Stimulated activated CD8-positive, alpha-beta memory T cell treated with anti-CD3 and anti-CD28 coated beads, Interleukin-12 subunit alpha, Interleukin-12 subunit beta, amount 100 ng/mL, for 4 hours (primary cell): Measurements from ENCODE around the gene SLC38A11.

Experiments
- DNase-seq: peaks from one replicate; pipeline ENCODE4 v3.0.0-alpha.2; 2020; ENCODE audit warnings: low read depth

SLC38A11 gene

DNA sequence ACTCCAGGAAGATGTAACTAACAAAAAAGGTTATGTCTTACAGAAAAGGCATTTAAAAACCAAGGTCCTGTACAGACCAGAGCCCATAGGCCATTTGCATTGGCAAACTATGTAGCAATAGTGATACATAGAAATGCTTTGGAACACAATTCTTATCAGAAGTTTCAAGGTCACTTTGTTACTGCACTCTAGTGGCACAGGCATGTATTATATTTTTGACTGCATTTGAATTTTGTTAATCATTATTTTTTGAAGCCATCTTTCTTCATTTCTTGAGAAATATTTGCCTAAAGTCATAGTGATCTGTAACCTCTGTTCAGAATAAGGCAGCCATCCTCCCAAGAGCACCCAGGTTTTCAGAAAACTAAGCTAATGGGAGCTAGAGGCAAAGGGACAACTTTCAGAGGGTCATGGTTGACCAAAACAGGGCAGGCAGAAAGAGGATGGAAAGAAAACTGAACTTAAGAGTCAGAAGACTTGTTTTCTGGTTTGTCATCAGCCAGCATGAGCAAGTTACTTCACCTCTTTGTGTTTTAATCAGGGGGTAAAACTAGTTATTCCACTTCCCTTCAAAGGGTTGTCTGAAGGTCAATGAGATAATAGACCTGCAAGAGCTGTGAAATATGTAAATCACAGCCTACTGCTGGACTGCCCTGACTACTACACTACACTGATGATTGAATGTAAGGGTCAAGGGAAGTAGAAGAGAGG, 41.5 kb downstream of the SLC38A11 start:
- no peak for DNase-seq

DNA sequence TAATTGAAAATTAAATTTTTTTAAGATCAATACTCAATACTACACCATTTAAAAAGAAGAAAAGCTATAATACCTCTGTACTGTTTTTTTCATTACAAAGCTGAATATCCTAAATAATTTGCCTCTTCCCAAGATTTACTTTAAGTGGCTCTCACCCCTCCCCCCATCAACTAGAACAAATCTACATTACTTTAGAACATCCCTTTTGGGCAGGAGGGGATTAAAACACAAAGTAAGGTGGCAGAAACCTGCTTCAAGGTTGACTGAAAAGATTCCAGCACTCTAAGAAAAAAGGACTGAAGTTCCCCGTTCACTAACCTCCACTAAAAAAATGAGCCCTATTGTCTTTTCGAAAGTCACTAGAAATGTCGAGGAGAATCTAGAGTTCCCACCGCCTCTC, 42.3 kb downstream of the SLC38A11 start:
- DNase-seq = no peak

DNA sequence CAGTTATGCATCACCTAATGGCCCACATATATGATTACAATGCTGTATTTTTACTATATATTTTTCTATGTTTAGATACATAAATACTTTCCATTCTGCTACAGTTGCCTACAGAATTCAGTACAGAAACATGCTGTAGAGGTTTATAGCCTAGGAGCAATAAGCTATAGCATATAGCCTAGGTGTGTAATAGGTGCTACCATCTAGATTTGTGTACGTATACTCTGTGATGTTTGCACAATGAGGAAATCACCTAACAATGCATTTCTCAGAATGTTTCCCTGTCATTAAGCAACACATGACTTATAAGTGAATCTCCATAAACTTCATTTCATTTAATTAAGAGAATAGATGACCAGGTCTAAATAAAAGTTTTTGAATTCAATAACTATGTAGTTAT, 43.5 kb downstream of the SLC38A11 start:
- DNase-seq = no peak

DNA sequence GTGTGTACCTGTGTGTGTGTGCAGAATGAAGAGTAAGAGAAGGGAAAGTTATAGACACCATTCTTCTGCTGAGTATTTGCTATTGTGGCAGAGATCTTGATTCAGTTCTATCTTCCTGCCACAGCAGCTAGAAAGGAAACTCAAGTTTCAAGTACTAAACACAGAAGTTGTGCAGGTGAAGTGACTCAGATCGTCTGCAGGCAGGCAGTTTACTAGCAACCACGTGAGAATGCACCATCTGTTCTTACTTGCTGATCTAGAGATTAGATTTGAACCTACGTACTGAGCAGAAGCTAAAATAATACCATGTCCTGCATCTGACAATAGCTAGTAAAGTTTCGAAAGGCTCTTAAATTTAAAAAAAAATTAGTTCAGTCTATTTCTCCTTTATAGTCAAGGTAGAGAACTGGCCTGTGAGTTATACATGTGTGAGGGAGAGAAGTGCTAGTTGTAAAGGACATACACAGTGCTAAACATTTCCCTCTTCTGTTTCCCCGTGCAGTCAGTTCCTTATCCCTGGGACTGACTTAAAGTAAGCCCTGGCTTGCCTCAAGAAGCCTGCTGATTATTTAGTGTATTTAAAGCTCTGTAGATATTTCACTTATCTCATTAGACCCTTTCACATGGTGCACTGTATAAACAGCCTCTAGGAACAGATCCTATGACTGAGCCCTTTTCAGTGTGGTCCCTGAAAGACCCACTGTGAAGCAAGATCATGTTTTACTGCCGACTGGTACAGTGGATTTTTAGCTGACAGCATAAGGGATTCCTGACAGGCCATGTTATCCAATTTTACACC, 45.0 kb downstream of the SLC38A11 start:
- no peak for DNase-seq

DNA sequence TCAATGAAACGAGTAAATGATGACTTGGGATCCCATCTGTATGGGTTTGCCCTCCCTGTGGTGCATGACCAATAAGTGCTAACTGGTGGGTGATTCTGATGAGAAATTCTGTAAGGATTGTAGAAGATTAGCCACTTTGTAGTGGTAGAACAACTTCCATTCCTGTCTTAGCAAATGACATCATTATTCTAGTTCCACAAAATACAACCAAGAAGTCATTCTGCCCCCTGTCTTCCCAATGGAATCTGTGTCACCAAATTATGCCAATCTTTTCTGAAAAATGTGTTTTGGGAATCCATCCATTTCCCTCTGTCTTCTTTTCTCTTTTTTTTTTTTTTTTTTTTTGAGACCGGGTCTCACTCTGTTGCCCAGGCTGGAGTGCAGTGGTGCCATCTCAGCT, 48.4 kb downstream of the SLC38A11 start:
- DNase-seq = no peak

DNA sequence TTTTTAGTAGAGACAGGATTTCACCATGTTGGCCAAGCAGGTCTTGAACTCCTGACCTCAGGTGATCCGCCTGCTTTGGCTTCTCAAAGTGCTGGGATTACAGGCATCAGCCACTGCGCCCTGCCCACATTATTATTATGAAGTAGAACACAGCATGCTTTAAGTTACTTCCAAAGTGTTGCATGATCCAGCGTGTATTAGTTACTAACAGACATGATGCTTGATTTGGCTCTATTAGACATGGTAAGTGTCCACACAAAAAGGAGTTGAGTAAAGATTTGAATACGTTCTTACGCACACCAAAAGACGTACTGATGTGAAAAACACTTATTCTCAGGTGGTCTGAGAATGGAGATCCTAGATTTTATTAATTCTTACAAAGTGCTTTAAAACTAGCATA, 50.0 kb downstream of the SLC38A11 start:
- DNase-seq = no peak

DNA sequence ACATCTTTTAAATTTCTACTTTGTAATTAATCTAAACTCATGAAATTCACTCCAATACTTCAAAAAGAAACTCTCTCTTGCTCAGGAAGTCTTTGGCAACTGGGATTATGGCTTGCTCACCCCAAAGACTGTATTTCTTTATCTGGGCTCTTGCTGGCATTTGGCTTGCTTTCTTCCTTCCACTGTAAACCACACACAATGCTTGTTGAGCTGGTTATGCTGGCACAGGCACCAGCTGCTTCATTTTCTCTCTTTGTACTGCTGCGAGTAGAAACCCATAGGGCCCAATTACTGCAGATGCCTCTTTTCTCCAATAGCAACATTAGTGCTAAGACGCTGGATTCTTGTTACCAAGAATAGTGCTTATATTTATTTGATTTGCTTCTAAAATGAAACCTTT, 51.4 kb downstream of the SLC38A11 start:
- DNase-seq = no peak

DNA sequence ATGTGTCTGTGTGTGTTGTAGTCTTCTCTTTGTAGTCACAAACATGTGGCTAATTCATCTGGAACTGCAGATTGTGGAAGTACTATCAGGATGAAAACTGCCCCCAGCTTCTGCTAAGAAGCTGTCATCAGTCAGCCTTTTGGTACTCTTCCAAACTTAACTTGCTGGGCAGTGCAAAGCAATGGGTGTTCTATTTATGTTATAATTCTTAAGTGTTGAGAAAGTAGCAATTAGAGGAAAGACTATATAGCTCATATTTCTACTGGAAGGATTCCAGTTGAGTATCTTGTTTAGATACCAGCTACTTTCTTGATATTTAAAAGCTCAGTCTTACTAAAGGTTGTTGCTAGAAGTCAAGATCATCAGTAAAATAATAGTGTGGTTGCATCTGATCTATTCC, 52.1 kb downstream of the SLC38A11 start:
- no peak for DNase-seq

DNA sequence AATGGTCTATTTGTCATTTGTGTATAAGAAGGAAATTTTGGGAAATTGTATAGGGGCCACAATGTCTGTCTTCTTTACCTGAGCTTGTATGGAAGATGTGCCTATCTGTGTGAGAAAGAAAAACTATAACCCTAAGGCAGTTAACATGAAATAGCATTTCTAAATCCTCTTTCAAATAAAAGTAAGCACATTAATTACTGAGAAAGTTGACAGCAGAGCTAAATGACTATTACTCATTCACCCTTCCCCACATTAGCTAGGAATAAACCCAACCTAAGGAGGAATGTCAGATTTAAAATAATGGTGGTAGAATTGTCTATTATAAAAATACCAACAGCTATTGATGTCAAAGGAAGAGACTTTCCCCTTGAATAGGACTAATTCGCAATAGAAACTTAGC, 56.2 kb downstream of the SLC38A11 start:
- DNase-seq = no peak

DNA sequence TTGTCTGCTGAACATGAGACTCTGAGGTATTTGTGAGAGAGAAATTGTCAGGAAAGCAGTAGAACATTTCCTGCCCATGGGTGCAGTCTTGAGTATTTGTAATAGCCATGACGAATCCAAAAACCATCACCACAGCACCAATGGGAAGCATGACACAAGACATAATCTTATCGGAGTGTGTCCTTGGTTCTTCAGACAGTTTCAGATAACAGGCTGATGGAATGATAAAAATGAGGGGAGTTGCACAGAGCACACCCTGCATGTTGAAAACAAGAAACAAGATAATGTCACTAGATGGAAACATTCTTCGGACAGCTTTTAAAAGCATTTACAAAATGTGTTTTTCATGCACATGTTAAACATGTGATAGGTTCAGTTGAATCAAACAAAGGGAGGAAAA, 56.9 kb downstream of the SLC38A11 start:
- DNase-seq = no peak

DNA sequence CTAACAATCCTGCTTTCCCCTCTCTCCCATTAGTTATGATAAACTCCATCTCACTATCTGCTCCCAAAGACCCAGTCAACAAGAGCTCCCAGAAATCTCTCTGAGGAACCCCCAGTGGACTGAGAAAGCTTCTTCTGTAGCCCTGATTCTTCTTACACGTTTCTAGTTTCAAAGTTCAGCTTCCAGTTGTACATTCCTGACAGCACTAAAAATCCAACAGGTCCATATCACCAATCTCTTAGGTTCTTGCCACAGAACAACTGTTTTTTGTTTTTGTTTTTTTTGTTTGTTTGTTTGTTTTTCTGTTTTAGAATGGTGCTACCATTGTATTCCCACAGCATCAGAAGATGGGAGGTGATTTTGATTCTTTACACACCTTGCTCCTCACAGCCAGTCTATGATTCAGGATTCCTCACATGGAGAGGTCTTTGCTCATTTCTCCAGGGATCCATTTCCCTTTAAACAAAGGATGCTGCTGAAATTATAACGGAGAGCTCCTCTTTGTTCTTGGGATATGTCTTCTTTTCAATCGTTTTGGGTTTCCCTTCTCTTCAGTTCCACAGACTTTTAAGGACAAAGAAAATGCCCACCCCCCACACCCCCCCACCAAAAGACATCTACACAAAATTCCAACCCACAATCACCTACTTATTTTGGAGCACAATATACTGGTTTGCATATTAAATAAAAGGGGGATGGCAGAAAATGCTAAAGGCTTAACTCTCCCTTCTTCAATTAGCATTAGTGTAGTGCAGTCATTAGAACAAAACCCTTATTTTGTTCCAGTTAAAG, 57.7 kb downstream of the SLC38A11 start:
- DNase-seq = no peak

DNA sequence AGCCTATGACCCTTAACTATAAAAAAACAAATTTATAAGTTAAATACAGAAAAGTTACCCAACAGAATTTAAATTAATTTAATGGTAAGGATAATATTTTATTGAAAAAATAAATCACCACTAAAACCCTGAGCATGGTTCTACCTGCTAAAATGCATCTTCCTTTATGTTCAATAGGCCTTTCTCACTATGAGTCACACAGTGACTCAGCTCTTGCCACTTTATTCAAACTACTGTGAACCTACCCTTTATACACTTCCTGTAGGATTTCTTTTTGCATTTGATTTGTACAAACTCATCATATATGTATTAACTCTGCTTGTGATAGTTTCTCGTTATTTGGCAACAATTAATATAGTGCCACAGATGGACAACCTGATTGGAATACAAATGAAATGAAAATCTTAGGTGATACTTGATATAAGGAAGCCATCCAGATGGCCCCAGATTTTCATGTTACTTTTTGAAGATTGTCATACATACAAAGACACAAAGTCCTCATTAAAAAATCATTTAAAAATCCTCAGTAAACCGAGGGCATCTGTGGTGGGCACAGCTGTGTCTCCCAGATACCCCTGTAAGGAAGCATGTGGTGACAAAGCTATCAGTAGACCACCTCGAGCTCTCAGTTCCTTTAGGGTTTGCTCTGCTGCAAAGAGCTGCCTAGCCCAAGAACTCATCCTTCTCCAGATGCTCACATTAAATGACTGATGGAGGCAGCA, 58.5 kb downstream of the SLC38A11 start:
- no peak for DNase-seq

DNA sequence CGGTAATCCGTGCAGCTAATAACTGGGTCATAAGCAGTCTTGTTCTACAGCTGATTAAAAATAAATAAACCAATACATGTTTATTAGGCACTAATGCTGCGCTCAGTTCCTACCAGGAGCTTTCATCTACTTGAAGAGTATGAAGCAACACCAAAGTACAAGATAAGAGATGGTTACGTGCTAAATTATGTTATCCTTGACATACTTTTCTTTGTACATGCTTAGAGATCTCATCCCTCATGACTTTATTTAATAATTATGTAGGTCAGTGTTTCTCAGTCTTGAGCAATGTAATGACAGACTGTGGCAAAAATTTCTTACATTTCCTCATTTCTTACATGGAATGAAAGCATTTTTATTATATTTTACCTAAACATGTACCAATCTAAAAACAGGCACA, 59.1 kb downstream of the SLC38A11 start:
- DNase-seq = no peak

DNA sequence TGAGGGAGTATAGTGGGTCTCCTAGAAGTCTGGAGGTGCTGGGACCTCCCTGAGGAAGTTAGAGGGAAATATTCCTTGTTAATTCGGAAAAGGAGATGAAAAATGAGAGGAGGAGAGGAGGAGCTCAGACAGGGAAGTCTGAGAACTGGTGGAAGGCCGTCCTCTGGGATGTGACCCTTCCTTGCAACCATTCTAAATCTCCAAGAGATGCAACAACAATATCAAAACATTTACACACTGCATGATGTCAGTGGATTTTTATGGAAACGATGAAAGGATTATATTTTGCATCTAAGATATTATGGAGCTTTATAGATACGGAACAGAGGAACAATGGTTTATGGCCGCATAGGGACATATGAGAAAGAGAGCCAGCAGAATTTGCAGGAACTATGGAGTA, 63.9 kb downstream of the SLC38A11 start:
- no peak for DNase-seq

DNA sequence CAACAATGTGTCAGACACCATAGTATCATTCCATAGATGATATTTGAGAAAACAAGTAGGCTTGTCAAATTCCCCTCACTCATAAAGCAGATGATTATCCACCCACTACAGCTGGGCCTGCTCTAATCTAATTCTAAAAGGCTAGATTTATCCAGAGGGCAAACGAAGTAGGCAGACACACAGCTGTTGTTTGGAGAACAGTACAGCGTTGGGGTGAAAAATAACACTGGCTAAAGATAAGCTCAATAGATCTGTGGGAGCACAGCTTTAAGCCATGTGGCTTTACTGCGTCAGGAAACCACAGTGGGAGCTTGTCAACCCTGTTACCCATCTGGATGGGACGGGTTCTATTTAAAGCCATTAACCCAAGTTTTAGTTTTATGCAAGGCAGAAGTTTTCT, 64.8 kb downstream of the SLC38A11 start:
- no peak for DNase-seq

DNA sequence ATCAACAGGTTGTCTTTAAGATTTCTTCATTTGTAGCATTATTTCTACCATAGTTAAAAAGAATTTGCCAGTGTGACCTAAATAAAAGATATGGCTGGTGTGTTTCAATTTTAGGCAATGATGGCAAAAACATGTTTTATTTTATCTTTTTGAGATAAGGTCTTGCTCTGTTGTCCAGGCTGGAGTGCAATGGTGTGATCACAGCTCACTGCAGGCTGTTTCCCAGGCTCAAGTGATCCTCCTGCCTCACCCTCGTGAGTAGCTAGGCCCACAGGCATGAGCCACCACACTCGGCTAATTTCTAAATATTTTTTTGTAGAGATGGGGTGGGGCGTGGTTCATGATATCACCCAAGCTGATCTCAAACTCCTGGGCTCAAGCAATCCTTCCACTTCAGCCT, 66.7 kb downstream of the SLC38A11 start:
- no peak for DNase-seq

DNA sequence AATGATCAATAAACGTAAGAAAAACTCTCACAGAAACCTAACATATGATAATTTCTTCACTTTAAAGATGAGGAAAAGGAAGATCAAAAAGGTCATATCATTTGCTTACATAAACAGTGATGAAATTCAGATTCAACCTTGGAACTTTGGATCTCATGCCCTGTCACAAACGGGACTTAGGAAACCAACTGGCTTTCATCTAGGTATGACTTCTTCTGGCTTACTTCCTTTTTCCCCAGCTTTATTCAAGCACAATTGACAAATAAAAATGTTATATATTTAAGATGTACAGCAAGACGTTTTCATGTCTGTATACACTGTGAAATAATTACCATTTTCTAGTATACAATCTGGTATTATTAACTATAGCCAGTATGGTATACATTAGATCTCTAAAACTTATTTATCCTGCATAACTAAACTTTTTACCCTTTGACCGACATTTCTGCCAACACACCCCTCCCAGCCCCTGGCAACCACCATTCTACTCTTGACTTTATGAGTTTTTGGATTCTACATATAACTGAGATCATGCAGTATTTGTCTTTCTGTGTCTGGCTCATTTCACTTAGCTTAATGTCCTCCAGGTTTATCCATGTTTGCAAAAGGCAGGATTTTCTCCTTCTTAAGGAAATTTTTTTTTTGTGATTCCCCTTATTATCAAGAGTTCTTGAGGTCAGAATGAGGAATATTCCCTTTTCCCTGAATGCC, 67.7 kb downstream of the SLC38A11 start:
- DNase-seq = no peak

DNA sequence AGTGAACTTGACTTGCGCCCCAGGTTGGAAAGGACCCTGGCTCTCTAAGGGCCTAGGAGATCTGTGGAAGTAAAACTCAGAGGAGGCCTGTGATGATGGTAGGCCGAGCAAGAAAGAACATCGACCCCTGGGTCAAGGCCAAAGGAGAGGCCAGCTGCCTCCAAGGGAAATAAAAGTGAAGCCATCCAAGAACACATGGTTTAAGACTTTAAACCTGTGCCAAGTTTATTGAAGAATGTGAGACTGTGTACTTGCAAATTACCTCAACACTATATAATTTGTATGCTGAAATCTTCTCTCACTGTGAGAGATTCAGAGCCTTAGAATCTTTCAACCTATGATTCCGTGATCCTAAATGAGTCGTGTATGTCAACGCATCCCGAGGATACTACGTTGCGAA, 73.0 kb downstream of the SLC38A11 start:
- DNase-seq = no peak

DNA sequence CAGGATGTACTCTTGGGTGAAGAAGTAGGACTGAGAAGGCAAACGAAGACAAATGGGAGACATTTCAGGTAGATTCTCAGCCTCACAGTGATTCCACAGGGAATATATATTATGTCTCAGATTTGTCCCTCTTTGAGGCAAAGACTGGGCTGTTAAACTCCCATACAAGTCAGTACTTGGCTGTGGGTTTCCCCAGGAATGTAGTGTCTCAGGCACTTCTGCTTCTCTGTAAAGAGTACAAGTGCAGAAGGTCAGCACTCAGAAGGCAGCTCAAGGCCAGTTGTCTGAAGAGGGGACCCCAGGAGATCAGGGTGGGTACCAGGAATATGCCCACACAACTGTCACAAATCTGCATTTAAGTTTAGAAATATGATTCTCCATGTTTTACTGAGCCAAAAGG, 73.8 kb downstream of the SLC38A11 start:
- DNase-seq = no peak

DNA sequence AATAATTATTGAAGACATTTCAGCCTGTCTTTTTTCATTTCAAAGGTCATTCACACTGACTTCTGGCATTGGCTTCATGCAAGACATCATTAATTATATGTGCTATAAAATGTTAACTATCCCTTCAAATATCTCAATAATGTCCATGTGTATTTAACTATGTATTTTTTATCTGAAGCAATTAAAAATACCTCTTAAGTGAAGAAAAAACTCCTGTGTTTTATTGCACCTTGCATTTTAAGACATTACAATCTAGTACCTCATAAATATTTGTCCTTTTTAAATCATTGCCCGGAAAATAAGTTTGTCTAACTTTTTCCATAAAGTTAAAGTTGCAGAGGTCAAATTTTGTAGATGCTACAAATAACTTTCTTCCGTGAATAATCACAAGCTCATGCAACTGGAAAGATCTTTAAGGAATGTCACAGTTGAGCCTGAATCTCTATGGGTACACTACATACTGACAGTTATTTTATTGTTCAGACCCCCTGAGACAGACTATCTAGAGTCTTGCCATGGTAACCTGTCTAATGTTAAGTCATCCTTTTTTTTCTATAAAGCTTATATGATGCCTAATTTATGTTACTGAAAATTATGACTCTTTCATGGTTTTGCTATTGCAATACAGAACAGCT, 75.3 kb downstream of the SLC38A11 start:
- no peak for DNase-seq

DNA sequence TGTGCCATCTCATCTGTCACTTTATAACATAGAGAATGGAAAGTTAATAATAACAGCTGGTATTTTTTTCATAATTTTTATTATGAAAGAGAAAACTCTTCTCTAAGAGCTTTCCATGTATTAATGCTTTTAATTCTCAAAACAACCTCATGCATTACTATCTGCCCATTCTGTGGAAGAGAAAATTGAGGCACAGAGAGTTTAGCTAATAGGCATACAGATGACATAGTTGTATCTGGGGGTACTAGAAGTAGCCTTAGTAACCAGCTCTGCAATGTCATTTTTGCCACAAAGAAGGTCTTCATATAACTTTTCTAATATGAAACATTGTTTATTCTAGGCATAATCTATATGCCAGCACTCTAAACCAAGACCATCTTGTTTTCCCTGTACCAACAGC, 77.4 kb downstream of the SLC38A11 start:
- DNase-seq = no peak
